ENCODE data around the gene GANC. TPM values are rescaled to one million over a fixed set of nuclear protein-coding genes. Genes with fewer than 3 reads are reported as not detected.
"Not testable (repeated sequence)": the region's sequence is repeated elsewhere in the genome, so short reads cannot be mapped to it uniquely, and the experiment has no call there.

GANC gene
- total RNA-seq, 1 experiment from 2014 or later, result 14.8 TPM

GRCh38 chr15:42282926-42283325, 9.9 kb downstream of the GANC start:
- DNase-seq (ENCODE audit: low read depth), result no peak

- DNase-seq (ENCODE audit: low read depth), result no peak
These were observed 10.7 kb downstream of the GANC start for GRCh38 chr15:42283671-42284070.

- no peak for DNase-seq (ENCODE audit: low read depth)
These were observed 11.6 kb downstream of the GANC start for GRCh38 chr15:42284551-42284950.

GRCh38 chr15:42285034-42285433, 12.0 kb downstream of the GANC start:
- DNase-seq (ENCODE audit: low read depth), result peak; percentile 1

- no peak for DNase-seq (ENCODE audit: low read depth)
These were observed 13.5 kb downstream of the GANC start for GRCh38 chr15:42286445-42287029.

GRCh38 chr15:42287931-42288330, 14.9 kb downstream of the GANC start:
- DNase-seq (ENCODE audit: low read depth), result no peak

- peak; percentile 57 for DNase-seq (ENCODE audit: low read depth)
These were observed 16.2 kb downstream of the GANC start for GRCh38 chr15:42289166-42289565.

- not testable (repeated sequence) for DNase-seq (ENCODE audit: low read depth)
These were observed 28.0 kb downstream of the GANC start for GRCh38 chr15:42301004-42301403.

GRCh38 chr15:42306681-42307080, 33.7 kb downstream of the GANC start:
- DNase-seq (ENCODE audit: low read depth), result no peak

- DNase-seq (ENCODE audit: low read depth), result no peak
These were observed 40.5 kb downstream of the GANC start for GRCh38 chr15:42313463-42313862.

GRCh38 chr15:42314818-42315217, 41.8 kb downstream of the GANC start:
- DNase-seq (ENCODE audit: low read depth), result no peak

- no peak for DNase-seq (ENCODE audit: low read depth)
These were observed 42.5 kb downstream of the GANC start for GRCh38 chr15:42315521-42315920.

- not testable (repeated sequence) for DNase-seq (ENCODE audit: low read depth)
These were observed 43.3 kb downstream of the GANC start for GRCh38 chr15:42316282-42316805.

- no peak for DNase-seq (ENCODE audit: low read depth)
These were observed 46.2 kb downstream of the GANC start for GRCh38 chr15:42319206-42319605.

GRCh38 chr15:42324308-42324707, 51.3 kb downstream of the GANC start:
- peak; percentile 47 for DNase-seq (ENCODE audit: low read depth)

- DNase-seq (ENCODE audit: low read depth), result no peak
These were observed 56.2 kb downstream of the GANC start for GRCh38 chr15:42329161-42329560.

GRCh38 chr15:42329992-42330391, 57.0 kb downstream of the GANC start:
- no peak for DNase-seq (ENCODE audit: low read depth)

- DNase-seq (ENCODE audit: low read depth), result no peak
These were observed 58.2 kb downstream of the GANC start for GRCh38 chr15:42331235-42331634.

GRCh38 chr15:42332331-42332730, 59.3 kb downstream of the GANC start:
- no peak for DNase-seq (ENCODE audit: low read depth)

- DNase-seq (ENCODE audit: low read depth), result no peak
These were observed 62.1 kb downstream of the GANC start for GRCh38 chr15:42335074-42335473.

- not testable (repeated sequence) for DNase-seq (ENCODE audit: low read depth)
These were observed 63.6 kb downstream of the GANC start for GRCh38 chr15:42336650-42337049.

GRCh38 chr15:42337104-42337503, 64.1 kb downstream of the GANC start:
- DNase-seq (ENCODE audit: low read depth), result not testable (repeated sequence)

GRCh38 chr15:42338500-42338899, 65.5 kb downstream of the GANC start:
- DNase-seq (ENCODE audit: low read depth), result no peak

All from M059J (cell line).